PC-9 (cell line): Measurements from ENCODE around the gene CTDSP1. TPM values are rescaled to one million over a fixed set of nuclear protein-coding genes. Genes with fewer than 3 reads are reported as not detected.

Experiments
- BruUV-seq: library from RNA; stranded (reverse); fragments of 400-500 nt; replicated peaks from 2 replicates; lab custom pipeline; 2021; lab: Mats Ljungman, UMichigan
- CTCF ChIA-PET: fragments of 300-600 bp; sonication (Branson Sonifier 250); formaldehyde crosslinking; loops from one replicate; lab custom pipeline; 2022; ENCODE audit warnings: antibody characterized with exemption; lab: Charles Lee
- POLR2A ChIA-PET: fragments of 300-600 bp; sonication (Branson Sonifier 250); formaldehyde crosslinking; loops from one replicate; lab custom pipeline; 2022; ENCODE audit warnings: antibody characterized with exemption; ENCODE audit not compliant: unreplicated experiment; lab: Charles Lee
- DNase-seq, 2 experiments: peaks; one replicate each; pipeline versions ENCODE4 v3.0.0 to v3.0.0-alpha.2; 2015 to 2022; ENCODE audit warnings: mixed read lengths in 1 of 2
- H2AFZ ChIP-seq: fragments of 200-600 bp; sonication (generic); 2 replicates; pipeline ENCODE4 v1.8.1; 2017; ENCODE audit warnings: antibody characterized with exemption
- H3F3A ChIP-seq: fragments of 200-600 bp; sonication (generic); 2 replicates; pipeline ENCODE4 v1.8.1; 2017; ENCODE audit warnings: antibody characterized with exemption, mild to moderate bottlenecking, low read depth; ENCODE audit not compliant: insufficient read depth
- H3K27ac ChIP-seq: fragments of 200-600 bp; sonication (generic); 2 replicates; pipeline ENCODE4 v1.6.1; 2016; ENCODE audit warnings: mixed run types
- H3K27me3 ChIP-seq: fragments of 200-600 bp; sonication (generic); 2 replicates; pipeline ENCODE4 v1.6.1; 2016; ENCODE audit warnings: low read depth, mixed run types; ENCODE audit not compliant: insufficient read depth
- H3K36me3 ChIP-seq: fragments of 200-600 bp; sonication (generic); 2 replicates; pipeline ENCODE4 v1.6.1; 2016; ENCODE audit warnings: low read depth, mixed run types
- H3K4me1 ChIP-seq: fragments of 200-600 bp; sonication (generic); replicated peaks from 2 replicates; pipeline ENCODE4 v1.6.1; 2016; ENCODE audit warnings: mixed run types; ENCODE audit not compliant: insufficient read depth
- H3K4me2 ChIP-seq: fragments of 200-600 bp; sonication (generic); 2 replicates; pipeline ENCODE4 v1.6.1; 2017; ENCODE audit warnings: mixed run types
- H3K4me3 ChIP-seq: fragments of 200-600 bp; sonication (generic); 2 replicates; pipeline ENCODE4 v1.6.1; 2016; ENCODE audit warnings: mixed run types
- H3K79me2 ChIP-seq: fragments of 200-600 bp; sonication (generic); 2 replicates; pipeline ENCODE4 v1.6.1; 2017; ENCODE audit warnings: low read depth, mixed run types
- H3K9me2 ChIP-seq: fragments of 200-600 bp; sonication (generic); 2 replicates; pipeline ENCODE4 v1.8.1; 2017; ENCODE audit warnings: mild to moderate bottlenecking; ENCODE audit not compliant: insufficient read depth
- H3K9me3 ChIP-seq: fragments of 200-600 bp; sonication (generic); 2 replicates; pipeline ENCODE4 v1.8.1; 2016; ENCODE audit warnings: low read depth; ENCODE audit not compliant: insufficient read depth
- H4K20me1 ChIP-seq: fragments of 200-600 bp; sonication (generic); 2 replicates; pipeline ENCODE4 v1.8.1; 2017; ENCODE audit not compliant: insufficient read depth
- CTCF ChIP-seq: fragments of 200-600 bp; sonication (generic); conservative IDR thresholded peaks from 2 replicates; pipeline ENCODE4 v1.6.1; 2017; ENCODE audit warnings: mixed run types, antibody characterized with exemption, mild to moderate bottlenecking, moderate library complexity
- EZH2 ChIP-seq: fragments of 200-600 bp; sonication (generic); IDR thresholded peaks from 2 replicates; pipeline ENCODE4 v1.8.0; 2017; ENCODE audit warnings: antibody characterized with exemption, low read depth
- intact Hi-C: fragments of 100-400 bp; cut with micrococcal nuclease; formaldehyde crosslinking; loops from one replicate; pipeline ENCODE4 v1.10.0; 2022; ENCODE audit not compliant: unreplicated experiment
- total RNA-seq: library from RNA; stranded (reverse); gene quantifications from 2 replicates; pipeline ENCODE4 v1.2.3, GENCODE V29; 2021

Gene CTDSP1
- total RNA-seq, 1 experiment from 2014 or later, result 61.8 TPM

GRCh38 chr2:218396688-218397462 lies 2.8 kb upstream of the CTDSP1 start:
- peak overlapping the region; percentile 79 for H3K27ac ChIP-seq
- TF ChIP-seq EZH2 (no peak), CTCF (no peak)
- peak; percentile 54 to 55 for DNase-seq
- H3K9me2 ChIP-seq, result no peaks in the 10 kb centered on the region
- peaks cover 24% of the 10 kb centered on the region; the same call in 1 of the 2 replicates for H3F3A ChIP-seq
- peaks cover 38% of the 10 kb centered on the region for H3K79me2 ChIP-seq
- POLR2A ChIA-PET, result interaction anchor here (0.5 to 0.8 kb wide), 5 partner anchors 39 to 127 kb away, joined by 3 to 5 read pairs (median 4); partner anchors contain the start of genes AAMP and PNKD
- peak overlapping the region; percentile 94 for H3K4me2 ChIP-seq
- intact Hi-C loops, result loop anchor here (1.0 to 5.0 kb wide), 9 partner anchors 40 to 610 kb away; partner anchors contain the start of genes CATIP, CXCR1 and TMBIM1
- H3K27me3 ChIP-seq, result no peaks in the 10 kb centered on the region
- H3K4me1 ChIP-seq, result peaks cover 22% of the 10 kb centered on the region
- no peaks in the 10 kb centered on the region for H3K36me3 ChIP-seq
- H2AFZ ChIP-seq, result peak overlapping the region; percentile 90
- no peaks in the 10 kb centered on the region for H3K9me3 ChIP-seq
- H4K20me1 ChIP-seq, result peaks cover 6% of the 10 kb centered on the region; the same call in 1 of the 2 replicates
- CTCF ChIA-PET, result interaction anchor here (0.6 to 1.2 kb wide), 14 partner anchors 7 to 877 kb away, joined by 3 to 9 read pairs (median 3); partner anchors contain the start of gene TMBIM1
- H3K4me3 ChIP-seq, result peak overlapping the region; percentile 89
- BruUV-seq, result no TSS peak

GRCh38 chr2:218397463-218397819 lies 2.2 kb upstream of the CTDSP1 start:
- Histone ChIP-seq H4K20me1 (peaks cover 6% of the 10 kb centered on the region; the same call in 1 of the 2 replicates), H3K27ac (peak overlapping the region; percentile 79), H3F3A (peaks cover 24% of the 10 kb centered on the region; the same call in 1 of the 2 replicates), H3K9me3 (no peaks in the 10 kb centered on the region), H3K4me1 (peaks cover 22% of the 10 kb centered on the region), H3K4me2 (peak overlapping the region; percentile 94), H2AFZ (peak overlapping the region; percentile 59), H3K9me2 (no peaks in the 10 kb centered on the region), H3K27me3 (no peaks in the 10 kb centered on the region), H3K79me2 (peaks cover 40% of the 10 kb centered on the region), H3K4me3 (peak overlapping the region; percentile 89), H3K36me3 (no peaks in the 10 kb centered on the region)
- no TSS peak for BruUV-seq
- no peak for DNase-seq
- ChIA-PET POLR2A (interaction anchor here (0.6 kb wide), 1 partner anchor 77 kb away, joined by 8 read pairs; no protein-coding TSS in a partner anchor), CTCF (interaction anchor here (0.6 to 1.2 kb wide), 2 partner anchors 69 to 121 kb away, joined by 4 to 5 read pairs; no protein-coding TSS in a partner anchor)
- TF ChIP-seq CTCF (no peak), EZH2 (no peak)
- intact Hi-C loops, result loop anchor here (2.0 to 5.0 kb wide), 6 partner anchors 40 to 610 kb away; partner anchors contain the start of genes CATIP, CXCR1 and TMBIM1

DNA sequence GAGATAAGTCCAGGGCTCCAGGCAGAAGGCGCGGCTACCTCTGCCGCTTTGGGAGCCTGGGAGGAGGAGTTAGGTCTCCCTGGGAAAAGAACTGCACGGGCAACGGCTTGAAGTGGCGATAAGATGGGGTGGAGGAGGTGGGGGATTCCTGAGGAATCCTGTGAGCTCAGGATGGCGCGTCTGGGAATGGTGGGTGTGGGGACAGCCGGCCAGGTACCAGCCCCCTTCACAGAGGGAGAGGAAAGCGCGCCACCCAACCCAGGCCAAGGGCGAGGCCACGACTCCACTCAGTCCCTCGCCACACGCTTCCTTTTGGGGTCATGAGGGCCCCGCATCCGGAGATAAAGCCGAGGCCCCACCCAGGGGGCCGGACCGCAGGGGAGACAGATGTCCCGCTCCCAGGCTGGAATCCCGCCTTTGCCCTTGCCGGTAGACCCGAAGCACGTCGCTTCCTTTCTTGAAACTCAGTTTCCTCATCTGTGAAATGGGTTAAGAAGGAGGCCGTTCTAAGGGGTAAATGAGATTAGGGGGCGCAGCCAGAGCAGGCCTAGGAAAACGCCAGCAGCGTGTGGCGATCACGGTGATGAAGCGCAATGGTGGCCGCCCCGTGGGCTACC lies 1.7 kb upstream of the CTDSP1 start:
- peaks cover 40% of the 10 kb centered on the region for H3K79me2 ChIP-seq
- intact Hi-C loops, result loop anchor here (2.0 to 5.0 kb wide), 6 partner anchors 41 to 611 kb away; partner anchors contain the start of genes CATIP, CXCR1 and TMBIM1
- H3K4me1 ChIP-seq, result peaks cover 22% of the 10 kb centered on the region
- no peak for TF ChIP-seq EZH2
- no peak for TF ChIP-seq CTCF
- peaks cover 20% of the 10 kb centered on the region; the same call in 1 of the 2 replicates for H3F3A ChIP-seq
- H3K9me2 ChIP-seq, result no peaks in the 10 kb centered on the region
- ChIA-PET CTCF (interaction anchor here (0.6 kb wide), 1 partner anchor 69 kb away, joined by 5 read pairs; no protein-coding TSS in a partner anchor), POLR2A (interaction anchor here (0.6 kb wide), 1 partner anchor 77 kb away, joined by 8 read pairs; no protein-coding TSS in a partner anchor)
- no peaks in the 10 kb centered on the region for H3K9me3 ChIP-seq
- peak overlapping the region; percentile 89 for H3K4me3 ChIP-seq
- DNase-seq, result peak; percentile 70 to 80
- H3K27ac ChIP-seq, result peak overlapping the region; percentile 79
- no peaks in the 10 kb centered on the region for H3K27me3 ChIP-seq
- TSS peak; percentile 22 for BruUV-seq
- H3K4me2 ChIP-seq, result peak overlapping the region; percentile 94
- H3K36me3 ChIP-seq, result no peaks in the 10 kb centered on the region
- peaks cover 6% of the 10 kb centered on the region; the same call in 1 of the 2 replicates for H4K20me1 ChIP-seq
- peak overlapping the region; percentile 59 for H2AFZ ChIP-seq
